Measurements from ENCODE around the gene FCHO2.

DNA sequence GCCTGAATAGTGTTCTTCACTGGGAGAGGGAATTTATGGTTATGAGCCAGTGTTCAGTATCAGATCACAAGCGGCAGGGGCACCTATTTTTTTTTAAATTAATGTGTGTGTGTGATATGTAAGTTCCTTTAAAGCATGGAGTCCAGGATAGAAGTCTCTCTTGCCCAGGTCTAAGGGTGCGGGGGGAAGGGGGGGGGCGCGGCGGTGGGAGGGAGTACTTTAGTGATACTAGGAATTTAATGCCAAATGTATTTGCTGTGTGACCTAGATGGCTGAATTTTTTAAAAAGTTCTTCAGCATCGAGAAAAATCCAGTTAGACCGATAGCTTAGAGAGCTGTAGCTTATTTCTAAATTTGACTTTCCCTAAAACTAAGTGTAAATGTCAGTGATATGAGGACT lies 1.5 kb upstream of the FCHO2 start:
- no peak for TF ChIP-seq FOXP2 (optimal IDR thresholded peaks at IDR 0.05; ENCODE audit: control extremely low read depth, extremely low read length, insufficient read depth)
- no peak for TF ChIP-seq POLR2AphosphoS5 (IDR thresholded peaks at IDR 0.05; ENCODE audit: borderline replicate concordance, low read depth, low read length)
